Measurements from ENCODE around the gene ADAD1. TPM values are rescaled to one million over a fixed set of nuclear protein-coding genes. Genes with fewer than 3 reads are reported as not detected.

The ADAD1 gene
- total and polyA plus RNA-seq, 2 of the 4 experiments (the other 2 are of a cell fraction) = not detected

- Histone ChIP-seq H4K91ac (ENCODE audit: insufficient read depth, low read depth, low read length) (no peak overlapping the region), H3K36me3 (ENCODE audit: control insufficient read depth, insufficient read depth, low read length) (no peaks in the 10 kb centered on the region), H3K27ac (ENCODE audit: insufficient read depth, low read length) (no peak overlapping the region), H3K4me3 (ENCODE audit: insufficient read depth, low read depth, low read length) (no peak overlapping the region), H2BK20ac (ENCODE audit: low read depth, low read length) (no peak overlapping the region), H3K14ac (replicated peaks; ENCODE audit: low read depth, low read length) (no peak overlapping the region), H2AK9ac (replicated peaks; ENCODE audit: low read depth, low read length, poor library complexity) (no peak overlapping the region), H3K23ac (ENCODE audit: low read depth, low read length) (no peak overlapping the region), H4K5ac (ENCODE audit: low read depth, low read length) (no peak overlapping the region), H4K8ac (ENCODE audit: low read depth in 2 of 2, low read length in 2 of 2) (no peak overlapping the region), H3K56ac (ENCODE audit: extremely low read depth, insufficient read depth, low read length) (no peak overlapping the region), H3K18ac (ENCODE audit: low read depth, low read length) (no peak overlapping the region), H2AK5ac (ENCODE audit: low read depth, low read length) (no peak overlapping the region), H3K4ac (ENCODE audit: low read depth, low read length) (no peak overlapping the region), H3K9me3 (ENCODE audit: control insufficient read depth, insufficient read depth, low read length) (no peaks in the 10 kb centered on the region), H4K20me1 (ENCODE audit: insufficient read depth, low read length) (no peaks in the 10 kb centered on the region), H3K9ac (ENCODE audit: low read depth, low read length) (no peak overlapping the region), H3K4me1 (ENCODE audit: control insufficient read depth, insufficient read depth, low read length) (no peaks in the 10 kb centered on the region), H3K4me2 (ENCODE audit: low read depth, low read length) (no peak overlapping the region), H2BK15ac (ENCODE audit: low read depth, low read length) (no peak overlapping the region), H3K9me1 (ENCODE audit: insufficient read depth, low read length) (no peaks in the 10 kb centered on the region), H3K27me3 (ENCODE audit: control insufficient read depth, insufficient read depth, low read length) (peaks cover 2% of the 10 kb centered on the region; the same call in 1 of the 2 replicates), H3K79me1 (ENCODE audit: low read depth in 1 of 2, low read length in 2 of 2) (no peaks in the 10 kb centered on the region), H2AFZ (replicated peaks; ENCODE audit: low read length, poor library complexity) (no peak overlapping the region), H2BK5ac (ENCODE audit: low read depth, low read length, poor library complexity, severe bottlenecking) (no peak overlapping the region), H2BK120ac (ENCODE audit: low read depth, low read length) (no peak overlapping the region)
- in situ Hi-C loops (cut with MboI; ENCODE audit: low sequenced_read_pairs) = no loop called here
- TF ChIP-seq FOS (IDR thresholded peaks at IDR 0.05; ENCODE audit: low read depth, low read length) = no peak
- no peak for TF ChIP-seq CEBPB (IDR thresholded peaks at IDR 0.05; ENCODE audit: low read depth, low read length)
- TF ChIP-seq NFE2L2 (IDR thresholded peaks at IDR 0.05; ENCODE audit: low read depth, low read length) = peak; percentile 8; the same call in 1 of the 2 replicates
- TF ChIP-seq CHD1 (IDR thresholded peaks at IDR 0.05; ENCODE audit: low read depth, low read length) = no peak
- no peak for TF ChIP-seq MAFK (IDR thresholded peaks at IDR 0.05; ENCODE audit: low read depth, low read length)
- TF ChIP-seq SMC3 (IDR thresholded peaks at IDR 0.05; ENCODE audit: low read depth, low read length) = no peak
- BruUV-seq (replicated peaks) = no TSS peak
- intact Hi-C loops (cut with micrococcal nuclease) = no loop called here
- ATAC-seq (ENCODE audit: low read depth) (peak; percentile 57; the same call in 1 of the 2 replicates), DNase-seq (peak; percentile 16)
- dilution Hi-C loops (cut with HindIII; ENCODE audit: low sequenced_read_pairs, unreplicated experiment) = no loop called here
- WGBS, 2 experiments (ENCODE audit: extremely low coverage in 2 of 2, insufficient read length in 1 of 2) = no CpG with 5 or more reads among the region's 3 CpGs
- ChIA-PET CTCF (no interaction called here), POLR2A (ENCODE audit: unreplicated experiment) (no interaction called here)
Measured at GRCh38 chr4:122412547-122412946, 33.7 kb downstream of the ADAD1 start.
